AG04450 (cell line): ENCODE measurements around the gene CDH4. TPM values are rescaled to one million over a fixed set of nuclear protein-coding genes. Genes with fewer than 3 reads are reported as not detected.

ENCODE experiments used
- CTCF ChIA-PET: fragments of 300-600, 350-600 bp; formaldehyde crosslinking; extraction: SDS; loops from one replicate; lab custom pipeline; 2022; ENCODE audit warnings: antibody characterized with exemption, inconsistent platforms; lab: Charles Lee
- POLR2A ChIA-PET: fragments of 350-600 bp; formaldehyde crosslinking; extraction: SDS; loops from one replicate; lab custom pipeline; 2021; ENCODE audit warnings: antibody characterized with exemption, inconsistent platforms; lab: Yijun Ruan, JAX
- DNase-seq: peaks from one replicate; pipeline ENCODE4 v3.0.0-alpha.2; 2011; ENCODE audit warnings: low read depth, low spot score
- H3K27ac ChIP-seq: one replicate; pipeline ENCODE4 v1.5.1; 2012; ENCODE audit warnings: low read depth, low read length, control low read depth
- H3K27me3 ChIP-seq: one replicate; pipeline ENCODE4 v1.6.0; 2012; ENCODE audit warnings: low read length; ENCODE audit not compliant: control insufficient read depth, insufficient read depth
- H3K4me3 ChIP-seq: 2 replicates; pipeline ENCODE4 v1.5.1; 2011; ENCODE audit warnings: mild to moderate bottlenecking, low read depth, low read length, control low read depth
- H3K9me3 ChIP-seq: 2 replicates; pipeline ENCODE4 v1.5.1; 2012; ENCODE audit warnings: low read length; ENCODE audit not compliant: control insufficient read depth, insufficient read depth
- CTCF ChIP-seq: IDR thresholded peaks from 2 replicates; pipeline ENCODE4 v1.5.1; 2011; ENCODE audit warnings: low read depth, low read length, control low read depth, inconsistent platforms
- polyA plus RNA-seq: library from polyadenylated mRNA; depleted of rRNA; stranded (reverse); fragments of >200 nt; gene quantifications from 2 replicates; pipeline ENCODE4 v1.2.3, GENCODE V29; 2011

The CDH4 gene
- polyA plus RNA-seq, 1 experiment: 1.6 TPM

- POLR2A ChIA-PET: no interaction called here
- no peak overlapping the region for H3K27ac ChIP-seq
- peaks cover 16% of the 10 kb centered on the region for H3K9me3 ChIP-seq
- H3K4me3 ChIP-seq: no peak overlapping the region
- peaks cover 2% of the 10 kb centered on the region for H3K27me3 ChIP-seq
- CTCF ChIA-PET: no interaction called here
- TF ChIP-seq CTCF: no peak
- DNase-seq: no peak
Measured at GRCh38 chr20:61919675-61920365, 667.8 kb downstream of the CDH4 start.

GRCh38 chr20:61922411-61922810, 670.4 kb downstream of the CDH4 start:
- no peak overlapping the region for H3K27ac ChIP-seq
- H3K27me3 ChIP-seq: no peaks in the 10 kb centered on the region
- CTCF ChIA-PET: no interaction called here
- no peak overlapping the region for H3K4me3 ChIP-seq
- DNase-seq: no peak
- POLR2A ChIA-PET: no interaction called here
- no peak for TF ChIP-seq CTCF
- H3K9me3 ChIP-seq: peaks cover 29% of the 10 kb centered on the region

- no peak for TF ChIP-seq CTCF
- ChIA-PET CTCF (no interaction called here), POLR2A (no interaction called here)
- no peak overlapping the region for H3K27ac ChIP-seq
- no peak for DNase-seq
- H3K9me3 ChIP-seq: peaks cover 34% of the 10 kb centered on the region
- H3K27me3 ChIP-seq: no peaks in the 10 kb centered on the region
- no peak overlapping the region for H3K4me3 ChIP-seq
Measured at GRCh38 chr20:61922936-61923335, 670.9 kb downstream of the CDH4 start.

GRCh38 chr20:61923371-61924166, 671.5 kb downstream of the CDH4 start:
- ChIA-PET CTCF (no interaction called here), POLR2A (no interaction called here)
- no peak for DNase-seq
- H3K9me3 ChIP-seq: peaks cover 39% of the 10 kb centered on the region
- no peak for TF ChIP-seq CTCF
- no peak overlapping the region for H3K27ac ChIP-seq
- H3K4me3 ChIP-seq: no peak overlapping the region
- H3K27me3 ChIP-seq: no peaks in the 10 kb centered on the region

GRCh38 chr20:61924211-61924857, 672.3 kb downstream of the CDH4 start:
- no peak for DNase-seq
- Histone ChIP-seq H3K27ac (no peak overlapping the region), H3K27me3 (no peaks in the 10 kb centered on the region), H3K9me3 (peaks cover 37% of the 10 kb centered on the region), H3K4me3 (no peak overlapping the region)
- no peak for TF ChIP-seq CTCF
- ChIA-PET POLR2A (no interaction called here), CTCF (no interaction called here)
